ENCODE data around the gene MAN2B2.
"Not testable (repeated sequence)": the region's sequence is repeated elsewhere in the genome, so short reads cannot be mapped to it uniquely, and the experiment has no call there.

The MAN2B2 gene

GRCh38 chr4:6640292-6641163, 65.5 kb downstream of the MAN2B2 start, which contains the start of gene MRFAP1:
Gene MRFAP1 (plus strand): TSS chr4:6640685. CDS start chr4:6640863, 178 bp downstream.
- peak; percentile 84 for DNase-seq (ENCODE audit: low read depth, low spot score)

DNA sequence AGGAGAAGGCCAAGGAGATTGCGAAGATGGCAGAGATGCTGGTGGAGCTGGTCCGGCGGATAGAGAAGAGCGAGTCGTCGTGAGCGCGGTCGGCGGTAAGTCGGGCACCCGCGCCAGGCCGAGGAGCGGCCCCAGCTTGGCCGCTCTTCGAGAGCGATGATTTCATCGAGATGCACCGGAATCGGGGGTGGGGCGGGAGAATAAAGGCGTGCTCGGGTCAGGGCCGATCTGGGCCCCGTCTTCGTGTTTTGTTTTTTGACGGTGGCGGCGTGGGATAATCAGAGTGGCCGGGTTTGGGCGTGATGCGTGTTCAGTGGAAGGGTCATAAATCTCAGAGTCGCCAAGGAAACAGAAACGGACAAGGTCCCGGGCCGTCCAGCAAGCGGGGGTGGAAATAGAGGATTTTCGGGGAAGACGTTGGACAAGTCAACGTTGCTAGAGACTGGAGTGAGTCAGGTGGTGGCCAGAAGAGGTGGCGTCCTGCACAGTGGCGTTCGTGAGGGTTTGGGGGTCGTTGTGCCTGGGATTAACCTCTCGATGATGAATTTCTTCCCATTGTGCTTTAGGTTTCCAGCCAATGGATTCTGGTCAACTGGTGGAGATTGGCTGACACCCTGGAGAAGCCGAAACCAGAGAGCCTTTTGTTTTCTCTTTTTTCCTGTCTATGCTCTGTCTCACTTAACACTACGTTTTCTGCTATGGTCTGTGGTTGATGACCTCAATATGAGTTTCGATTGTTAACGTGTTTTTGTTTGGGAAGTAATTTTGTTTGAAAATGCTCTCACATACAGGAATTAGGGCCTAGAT, 66.4 kb downstream of the MAN2B2 start:
- DNase-seq (ENCODE audit: low read depth, low spot score), result no peak

GRCh38 chr4:6641971-6642320, 67.0 kb downstream of the MAN2B2 start:
- no peak for DNase-seq (ENCODE audit: low read depth, low spot score)

DNA sequence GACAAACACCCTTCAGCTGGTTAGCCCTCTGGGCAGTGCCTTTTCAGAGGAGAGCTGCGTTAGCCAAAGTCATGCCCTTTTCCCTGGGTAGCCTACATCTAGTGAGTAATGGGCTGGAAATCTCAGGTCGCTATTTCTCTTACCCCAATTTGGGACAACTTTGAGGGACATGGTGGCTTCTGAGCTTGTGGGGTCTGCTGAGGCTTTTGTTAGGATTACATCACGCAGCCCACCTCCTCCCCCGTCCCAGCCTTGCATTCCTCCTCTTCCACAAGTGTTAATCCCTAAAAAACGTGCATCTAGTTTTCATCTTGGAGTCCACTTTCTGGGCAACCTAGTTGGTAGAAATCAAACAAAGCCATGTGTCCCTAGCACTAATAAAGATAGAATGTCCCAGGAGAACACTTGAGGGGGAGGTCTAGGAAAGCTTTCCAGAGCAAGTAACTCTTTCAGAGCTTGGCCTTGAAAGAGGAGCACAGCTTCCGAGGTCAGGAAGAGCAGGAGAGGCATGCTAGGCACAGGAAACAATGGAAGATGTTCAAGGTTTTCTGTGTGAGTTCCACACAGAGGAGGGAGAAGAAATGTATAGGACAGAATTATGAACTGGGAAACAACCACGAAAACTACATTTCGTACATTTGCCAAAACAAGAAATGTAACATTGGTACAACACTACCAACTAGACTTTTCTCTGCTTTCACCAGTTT, 68.3 kb downstream of the MAN2B2 start:
- DNase-seq (ENCODE audit: low read depth, low spot score), result no peak

GRCh38 chr4:6644792-6645530, 70.0 kb downstream of the MAN2B2 start:
- DNase-seq (ENCODE audit: low read depth, low spot score), result no peak

DNA sequence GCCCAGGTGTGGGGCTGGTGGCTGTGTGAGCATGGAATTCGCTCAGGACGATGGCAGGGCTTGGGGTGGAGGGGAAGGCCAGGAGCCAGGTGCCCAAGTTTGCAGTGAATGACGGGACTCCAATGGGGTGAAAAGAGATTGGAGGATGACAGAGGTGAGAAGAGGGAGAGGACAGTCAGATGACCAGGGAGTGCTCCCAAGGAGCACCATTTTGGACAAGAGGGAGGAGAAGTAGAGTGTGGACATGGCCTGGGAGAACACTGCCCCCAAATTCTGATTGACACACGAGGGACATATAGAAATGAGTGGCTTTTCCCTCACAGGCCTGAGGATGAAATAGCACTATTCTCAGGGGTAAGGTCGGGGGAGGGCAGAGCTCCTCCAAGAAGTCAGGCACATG, 72.2 kb downstream of the MAN2B2 start:
- no peak for DNase-seq (ENCODE audit: low read depth, low spot score)

GRCh38 chr4:6647582-6648230, 72.7 kb downstream of the MAN2B2 start:
- no peak for DNase-seq (ENCODE audit: low read depth, low spot score)

GRCh38 chr4:6649216-6649615, 74.2 kb downstream of the MAN2B2 start:
- no peak for DNase-seq (ENCODE audit: low read depth, low spot score)

- not testable (repeated sequence) for DNase-seq (ENCODE audit: low read depth, low spot score)
Measured at GRCh38 chr4:6654211-6654610, 79.2 kb downstream of the MAN2B2 start.

GRCh38 chr4:6655291-6655690, 80.3 kb downstream of the MAN2B2 start:
- DNase-seq (ENCODE audit: low read depth, low spot score), result not testable (repeated sequence)

- no peak for DNase-seq (ENCODE audit: low read depth, low spot score)
Measured at GRCh38 chr4:6655924-6656323, 80.9 kb downstream of the MAN2B2 start.

GRCh38 chr4:6657242-6658208, 82.5 kb downstream of the MAN2B2 start:
- DNase-seq (ENCODE audit: low read depth, low spot score), result no peak

DNA sequence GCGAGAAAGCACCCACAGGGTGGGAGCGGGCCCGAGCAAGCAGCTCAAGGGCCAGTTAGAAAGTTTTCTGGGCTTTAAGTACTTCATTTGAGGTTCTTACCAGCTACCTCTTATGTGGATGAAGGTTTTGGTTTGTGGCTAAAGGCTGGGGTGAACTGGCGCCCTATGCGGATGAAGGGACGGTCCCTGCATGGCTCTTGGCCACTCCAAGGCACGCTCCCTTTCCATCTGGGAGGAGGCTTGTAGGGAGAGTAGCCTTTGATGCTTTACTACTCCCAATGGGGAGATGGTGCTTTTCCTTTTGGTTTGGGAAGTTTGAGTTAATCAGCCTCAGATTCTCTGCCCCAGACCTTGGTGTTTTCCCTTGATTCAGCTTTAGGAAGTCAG, 83.2 kb downstream of the MAN2B2 start:
- DNase-seq (ENCODE audit: low read depth, low spot score), result no peak

- DNase-seq (ENCODE audit: low read depth, low spot score), result no peak
Measured at GRCh38 chr4:6658597-6659075, 83.6 kb downstream of the MAN2B2 start.

DNA sequence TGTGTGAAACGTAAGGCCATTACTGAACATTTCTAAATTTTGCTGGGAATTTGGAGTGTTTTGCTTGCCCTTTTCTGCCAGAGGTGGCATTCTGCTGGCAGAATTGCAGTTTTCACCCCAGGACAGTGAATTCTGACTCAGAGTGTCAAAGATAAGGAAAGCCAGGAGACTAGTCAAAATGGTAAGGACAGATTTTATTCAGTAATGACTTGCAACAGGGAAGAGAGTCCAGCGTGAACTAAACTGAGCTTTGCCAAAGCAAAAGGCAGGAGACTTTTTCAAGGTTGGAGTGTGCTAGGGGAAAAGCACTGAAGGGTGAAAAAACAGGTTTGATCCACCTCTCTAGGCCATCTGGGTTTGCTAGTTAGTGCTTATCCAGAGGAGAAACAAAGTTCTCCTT, 84.9 kb downstream of the MAN2B2 start:
- DNase-seq (ENCODE audit: low read depth, low spot score), result no peak

GRCh38 chr4:6660430-6660829, 85.4 kb downstream of the MAN2B2 start:
- DNase-seq (ENCODE audit: low read depth, low spot score), result no peak

GRCh38 chr4:6662591-6662990, 87.6 kb downstream of the MAN2B2 start:
- DNase-seq (ENCODE audit: low read depth, low spot score), result no peak

GRCh38 chr4:6663596-6664393, 88.8 kb downstream of the MAN2B2 start:
- DNase-seq (ENCODE audit: low read depth, low spot score), result no peak

GRCh38 chr4:6665320-6665654, 90.3 kb downstream of the MAN2B2 start:
- DNase-seq (ENCODE audit: low read depth, low spot score), result no peak

Data from smooth muscle cell of the brain vasculature (primary cell).